ENCODE data around the gene MAP4K2.

DNA sequence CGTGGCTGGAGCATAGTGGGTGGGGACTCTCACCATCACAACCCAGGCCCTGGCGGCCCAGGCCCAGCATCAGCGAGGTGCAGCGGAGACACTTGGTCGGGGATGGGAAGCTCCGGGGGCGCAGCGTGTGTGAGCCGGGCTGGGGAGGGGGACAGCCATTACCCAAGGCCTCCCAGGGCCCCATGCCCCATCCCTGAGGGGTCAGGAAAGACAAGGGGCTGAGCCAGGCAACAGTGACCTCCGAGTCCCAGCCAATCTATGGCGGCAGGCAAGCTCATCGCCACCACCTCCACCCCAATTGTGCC lies 30.1 kb upstream of the MAP4K2 start:
- TF ChIP-seq, protein P1, sequence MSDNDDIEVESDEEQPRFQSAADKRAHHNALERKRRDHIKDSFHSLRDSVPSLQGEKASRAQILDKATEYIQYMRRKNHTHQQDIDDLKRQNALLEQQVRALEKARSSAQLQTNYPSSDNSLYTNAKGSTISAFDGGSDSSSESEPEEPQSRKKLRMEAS (IDR thresholded peaks at IDR 0.05): no peak
- TF ChIP-seq EP300 (IDR thresholded peaks at IDR 0.05; ENCODE audit: borderline replicate concordance): no peak
- TF ChIP-seq TAF1 (IDR thresholded peaks at IDR 0.05; ENCODE audit: low read depth): no peak
- no peak for TF ChIP-seq TCF12 (IDR thresholded peaks at IDR 0.05; ENCODE audit: low read depth)
- TF ChIP-seq, protein P2, sequence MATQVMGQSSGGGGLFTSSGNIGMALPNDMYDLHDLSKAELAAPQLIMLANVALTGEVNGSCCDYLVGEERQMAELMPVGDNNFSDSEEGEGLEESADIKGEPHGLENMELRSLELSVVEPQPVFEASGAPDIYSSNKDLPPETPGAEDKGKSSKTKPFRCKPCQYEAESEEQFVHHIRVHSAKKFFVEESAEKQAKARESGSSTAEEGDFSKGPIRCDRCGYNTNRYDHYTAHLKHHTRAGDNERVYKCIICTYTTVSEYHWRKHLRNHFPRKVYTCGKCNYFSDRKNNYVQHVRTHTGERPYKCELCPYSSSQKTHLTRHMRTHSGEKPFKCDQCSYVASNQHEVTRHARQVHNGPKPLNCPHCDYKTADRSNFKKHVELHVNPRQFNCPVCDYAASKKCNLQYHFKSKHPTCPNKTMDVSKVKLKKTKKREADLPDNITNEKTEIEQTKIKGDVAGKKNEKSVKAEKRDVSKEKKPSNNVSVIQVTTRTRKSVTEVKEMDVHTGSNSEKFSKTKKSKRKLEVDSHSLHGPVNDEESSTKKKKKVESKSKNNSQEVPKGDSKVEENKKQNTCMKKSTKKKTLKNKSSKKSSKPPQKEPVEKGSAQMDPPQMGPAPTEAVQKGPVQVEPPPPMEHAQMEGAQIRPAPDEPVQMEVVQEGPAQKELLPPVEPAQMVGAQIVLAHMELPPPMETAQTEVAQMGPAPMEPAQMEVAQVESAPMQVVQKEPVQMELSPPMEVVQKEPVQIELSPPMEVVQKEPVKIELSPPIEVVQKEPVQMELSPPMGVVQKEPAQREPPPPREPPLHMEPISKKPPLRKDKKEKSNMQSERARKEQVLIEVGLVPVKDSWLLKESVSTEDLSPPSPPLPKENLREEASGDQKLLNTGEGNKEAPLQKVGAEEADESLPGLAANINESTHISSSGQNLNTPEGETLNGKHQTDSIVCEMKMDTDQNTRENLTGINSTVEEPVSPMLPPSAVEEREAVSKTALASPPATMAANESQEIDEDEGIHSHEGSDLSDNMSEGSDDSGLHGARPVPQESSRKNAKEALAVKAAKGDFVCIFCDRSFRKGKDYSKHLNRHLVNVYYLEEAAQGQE (IDR thresholded peaks at IDR 0.05; ENCODE audit: low read depth): no peak
- TF ChIP-seq YY1 (IDR thresholded peaks at IDR 0.05; ENCODE audit: low read depth): no peak
- no peak for TF ChIP-seq ZBTB7A (IDR thresholded peaks at IDR 0.05; ENCODE audit: low read depth)
